ENCODE results near the gene QSOX1.
"Not testable (repeated sequence)": the region's sequence is repeated elsewhere in the genome, so short reads cannot be mapped to it uniquely, and the experiment has no call there.

The QSOX1 gene

GRCh38 chr1:180195401-180195800 is 40.7 kb downstream of the QSOX1 start:
- no peaks in the 10 kb centered on the region for H3K9me3 ChIP-seq (ENCODE audit: low read length)
- no peak overlapping the region for H3K4me3 ChIP-seq (ENCODE audit: low read depth in 1 of 2, low read length in 2 of 2)
- H3K9ac ChIP-seq (ENCODE audit: low read length) = no peak overlapping the region
- no peaks in the 10 kb centered on the region for H3K4me1 ChIP-seq (ENCODE audit: insufficient read depth, low read length)
- peaks cover 33% of the 10 kb centered on the region for H3K36me3 ChIP-seq (ENCODE audit: insufficient read depth, low read length)
- no peaks in the 10 kb centered on the region for H3K27me3 ChIP-seq (ENCODE audit: control insufficient read depth in 1 of 2, insufficient read depth in 2 of 2, low read length in 2 of 2)
- no peak overlapping the region for H3K27ac ChIP-seq (ENCODE audit: low read depth, low read length)

GRCh38 chr1:180195916-180196315 is 41.2 kb downstream of the QSOX1 start:
- Histone ChIP-seq H3K4me3 (ENCODE audit: low read depth in 1 of 2, low read length in 2 of 2) (no peak overlapping the region), H3K9ac (ENCODE audit: low read length) (no peak overlapping the region), H3K4me1 (ENCODE audit: insufficient read depth, low read length) (no peaks in the 10 kb centered on the region), H3K36me3 (ENCODE audit: insufficient read depth, low read length) (peaks cover 27% of the 10 kb centered on the region), H3K27me3 (ENCODE audit: control insufficient read depth in 1 of 2, insufficient read depth in 2 of 2, low read length in 2 of 2) (no peaks in the 10 kb centered on the region), H3K27ac (ENCODE audit: low read depth, low read length) (no peak overlapping the region), H3K9me3 (ENCODE audit: low read length) (no peaks in the 10 kb centered on the region)

- peaks cover 21% of the 10 kb centered on the region for H3K36me3 ChIP-seq (ENCODE audit: insufficient read depth, low read length)
Observed at GRCh38 chr1:180196436-180197003, 41.9 kb downstream of the QSOX1 start.

GRCh38 chr1:180197231-180197630 is 42.6 kb downstream of the QSOX1 start:
- peaks cover 15% of the 10 kb centered on the region for H3K36me3 ChIP-seq (ENCODE audit: insufficient read depth, low read length)
- no peaks in the 10 kb centered on the region for H3K27me3 ChIP-seq (ENCODE audit: control insufficient read depth in 1 of 2, insufficient read depth in 2 of 2, low read length in 2 of 2)
- no peak overlapping the region for H3K9ac ChIP-seq (ENCODE audit: low read length)
- H3K27ac ChIP-seq (ENCODE audit: low read depth, low read length) = no peak overlapping the region
- H3K9me3 ChIP-seq (ENCODE audit: low read length) = no peaks in the 10 kb centered on the region
- H3K4me1 ChIP-seq (ENCODE audit: insufficient read depth, low read length) = no peaks in the 10 kb centered on the region
- H3K4me3 ChIP-seq (ENCODE audit: low read depth in 1 of 2, low read length in 2 of 2) = no peak overlapping the region

More at GRCh38 chr1:180196436-180197003, 41.9 kb downstream of the QSOX1 start:
- Histone ChIP-seq H3K9ac (ENCODE audit: low read length) (no peak overlapping the region), H3K4me1 (ENCODE audit: insufficient read depth, low read length) (no peaks in the 10 kb centered on the region), H3K9me3 (ENCODE audit: low read length) (no peaks in the 10 kb centered on the region), H3K4me3 (ENCODE audit: low read depth in 1 of 2, low read length in 2 of 2) (no peak overlapping the region), H3K27me3 (ENCODE audit: control insufficient read depth in 1 of 2, insufficient read depth in 2 of 2, low read length in 2 of 2) (no peaks in the 10 kb centered on the region), H3K27ac (ENCODE audit: low read depth, low read length) (no peak overlapping the region)

GRCh38 chr1:180198196-180198595 is 43.5 kb downstream of the QSOX1 start:
- Histone ChIP-seq H3K36me3 (ENCODE audit: insufficient read depth, low read length) (peaks cover 11% of the 10 kb centered on the region), H3K27ac (ENCODE audit: low read depth, low read length) (no peak overlapping the region), H3K9me3 (ENCODE audit: low read length) (no peaks in the 10 kb centered on the region), H3K4me3 (ENCODE audit: low read depth in 1 of 2, low read length in 2 of 2) (no peak overlapping the region), H3K4me1 (ENCODE audit: insufficient read depth, low read length) (no peaks in the 10 kb centered on the region), H3K27me3 (ENCODE audit: control insufficient read depth in 1 of 2, insufficient read depth in 2 of 2, low read length in 2 of 2) (no peaks in the 10 kb centered on the region), H3K9ac (ENCODE audit: low read length) (no peak overlapping the region)

GRCh38 chr1:180198611-180199010 is 43.9 kb downstream of the QSOX1 start:
- Histone ChIP-seq H3K9me3 (ENCODE audit: low read length) (no peaks in the 10 kb centered on the region), H3K27me3 (ENCODE audit: control insufficient read depth in 1 of 2, insufficient read depth in 2 of 2, low read length in 2 of 2) (no peaks in the 10 kb centered on the region), H3K9ac (ENCODE audit: low read length) (no peak overlapping the region), H3K4me1 (ENCODE audit: insufficient read depth, low read length) (no peaks in the 10 kb centered on the region), H3K36me3 (ENCODE audit: insufficient read depth, low read length) (peaks cover 11% of the 10 kb centered on the region), H3K4me3 (ENCODE audit: low read depth in 1 of 2, low read length in 2 of 2) (no peak overlapping the region), H3K27ac (ENCODE audit: low read depth, low read length) (no peak overlapping the region)

- Histone ChIP-seq H3K27ac (ENCODE audit: low read depth, low read length) (no peak overlapping the region), H3K36me3 (ENCODE audit: insufficient read depth, low read length) (peaks cover 11% of the 10 kb centered on the region), H3K27me3 (ENCODE audit: control insufficient read depth in 1 of 2, insufficient read depth in 2 of 2, low read length in 2 of 2) (no peaks in the 10 kb centered on the region), H3K4me3 (ENCODE audit: low read depth in 1 of 2, low read length in 2 of 2) (no peak overlapping the region), H3K4me1 (ENCODE audit: insufficient read depth, low read length) (no peaks in the 10 kb centered on the region), H3K9me3 (ENCODE audit: low read length) (no peaks in the 10 kb centered on the region), H3K9ac (ENCODE audit: low read length) (no peak overlapping the region)
Observed at GRCh38 chr1:180199018-180199417, 44.3 kb downstream of the QSOX1 start.

GRCh38 chr1:180201451-180202200 is 47.0 kb downstream of the QSOX1 start:
- no peaks in the 10 kb centered on the region for H3K36me3 ChIP-seq (ENCODE audit: insufficient read depth, low read length)
- H3K27ac ChIP-seq (ENCODE audit: low read depth, low read length) = no peak overlapping the region
- H3K4me1 ChIP-seq (ENCODE audit: insufficient read depth, low read length) = no peaks in the 10 kb centered on the region
- no peak overlapping the region for H3K4me3 ChIP-seq (ENCODE audit: low read depth in 1 of 2, low read length in 2 of 2)
- H3K9ac ChIP-seq (ENCODE audit: low read length) = no peak overlapping the region
- H3K9me3 ChIP-seq (ENCODE audit: low read length) = no peaks in the 10 kb centered on the region
- no peaks in the 10 kb centered on the region for H3K27me3 ChIP-seq (ENCODE audit: control insufficient read depth in 1 of 2, insufficient read depth in 2 of 2, low read length in 2 of 2)

GRCh38 chr1:180202588-180202987 is 47.9 kb downstream of the QSOX1 start:
- not testable (repeated sequence) for H3K9me3 ChIP-seq (ENCODE audit: low read length); H3K4me1 ChIP-seq (ENCODE audit: insufficient read depth, low read length); H3K27me3 ChIP-seq (ENCODE audit: control insufficient read depth in 1 of 2, insufficient read depth in 2 of 2, low read length in 2 of 2); H3K36me3 ChIP-seq (ENCODE audit: insufficient read depth, low read length); H3K27ac ChIP-seq (ENCODE audit: low read depth, low read length); H3K4me3 ChIP-seq (ENCODE audit: low read depth in 1 of 2, low read length in 2 of 2); H3K9ac ChIP-seq (ENCODE audit: low read length)

- Histone ChIP-seq H3K9ac (ENCODE audit: low read length) (no peak overlapping the region), H3K4me3 (ENCODE audit: low read depth in 1 of 2, low read length in 2 of 2) (no peak overlapping the region), H3K4me1 (ENCODE audit: insufficient read depth, low read length) (no peaks in the 10 kb centered on the region), H3K36me3 (ENCODE audit: insufficient read depth, low read length) (no peaks in the 10 kb centered on the region), H3K27me3 (ENCODE audit: control insufficient read depth in 1 of 2, insufficient read depth in 2 of 2, low read length in 2 of 2) (no peaks in the 10 kb centered on the region), H3K27ac (ENCODE audit: low read depth, low read length) (no peak overlapping the region), H3K9me3 (ENCODE audit: low read length) (no peaks in the 10 kb centered on the region)
Observed at GRCh38 chr1:180204231-180204630, 49.6 kb downstream of the QSOX1 start.

GRCh38 chr1:180206581-180206980 is 51.9 kb downstream of the QSOX1 start:
- H3K27ac ChIP-seq (ENCODE audit: low read depth, low read length) = no peak overlapping the region
- no peaks in the 10 kb centered on the region for H3K36me3 ChIP-seq (ENCODE audit: insufficient read depth, low read length)
- no peak overlapping the region for H3K9ac ChIP-seq (ENCODE audit: low read length)
- H3K27me3 ChIP-seq (ENCODE audit: control insufficient read depth in 1 of 2, insufficient read depth in 2 of 2, low read length in 2 of 2) = peaks cover 0 to under 1% of the 10 kb centered on the region in 2 donors
- H3K9me3 ChIP-seq (ENCODE audit: low read length) = no peaks in the 10 kb centered on the region
- H3K4me3 ChIP-seq (ENCODE audit: low read depth in 1 of 2, low read length in 2 of 2) = no peak overlapping the region
- H3K4me1 ChIP-seq (ENCODE audit: insufficient read depth, low read length) = no peaks in the 10 kb centered on the region

- no peaks in the 10 kb centered on the region for H3K9me3 ChIP-seq (ENCODE audit: low read length)
- H3K36me3 ChIP-seq (ENCODE audit: insufficient read depth, low read length) = no peaks in the 10 kb centered on the region
- no peak overlapping the region for H3K27ac ChIP-seq (ENCODE audit: low read depth, low read length)
- H3K4me3 ChIP-seq (ENCODE audit: low read depth in 1 of 2, low read length in 2 of 2) = no peak overlapping the region
- H3K27me3 ChIP-seq (ENCODE audit: control insufficient read depth in 1 of 2, insufficient read depth in 2 of 2, low read length in 2 of 2) = peaks cover 0 to 4% of the 10 kb centered on the region in 2 donors
- H3K9ac ChIP-seq (ENCODE audit: low read length) = no peak overlapping the region
- H3K4me1 ChIP-seq (ENCODE audit: insufficient read depth, low read length) = no peaks in the 10 kb centered on the region
Observed at GRCh38 chr1:180208264-180208663, 53.6 kb downstream of the QSOX1 start.
